Measurements from ENCODE around the gene USP47.

The USP47 gene

DNA sequence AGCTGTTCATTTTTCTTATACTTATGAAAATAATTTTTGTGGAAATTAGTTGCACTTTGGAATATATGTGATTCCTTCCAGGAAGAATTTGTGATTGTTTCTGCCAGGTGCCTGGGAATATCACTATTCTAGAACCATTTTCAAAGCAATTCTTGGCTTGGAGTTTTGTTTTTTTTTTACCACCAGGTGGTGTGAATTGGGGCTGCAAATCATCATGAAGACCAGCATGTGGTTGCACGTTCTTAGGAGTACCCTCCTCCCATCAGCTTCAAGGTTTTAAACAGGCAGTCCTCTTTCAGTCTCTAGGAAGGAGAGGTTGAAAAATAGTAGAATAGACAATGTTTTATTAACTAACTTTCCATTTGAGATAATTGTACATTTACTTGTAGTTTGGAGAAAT, 25.9 kb downstream of the USP47 start:
- TF ChIP-seq, protein P1, sequence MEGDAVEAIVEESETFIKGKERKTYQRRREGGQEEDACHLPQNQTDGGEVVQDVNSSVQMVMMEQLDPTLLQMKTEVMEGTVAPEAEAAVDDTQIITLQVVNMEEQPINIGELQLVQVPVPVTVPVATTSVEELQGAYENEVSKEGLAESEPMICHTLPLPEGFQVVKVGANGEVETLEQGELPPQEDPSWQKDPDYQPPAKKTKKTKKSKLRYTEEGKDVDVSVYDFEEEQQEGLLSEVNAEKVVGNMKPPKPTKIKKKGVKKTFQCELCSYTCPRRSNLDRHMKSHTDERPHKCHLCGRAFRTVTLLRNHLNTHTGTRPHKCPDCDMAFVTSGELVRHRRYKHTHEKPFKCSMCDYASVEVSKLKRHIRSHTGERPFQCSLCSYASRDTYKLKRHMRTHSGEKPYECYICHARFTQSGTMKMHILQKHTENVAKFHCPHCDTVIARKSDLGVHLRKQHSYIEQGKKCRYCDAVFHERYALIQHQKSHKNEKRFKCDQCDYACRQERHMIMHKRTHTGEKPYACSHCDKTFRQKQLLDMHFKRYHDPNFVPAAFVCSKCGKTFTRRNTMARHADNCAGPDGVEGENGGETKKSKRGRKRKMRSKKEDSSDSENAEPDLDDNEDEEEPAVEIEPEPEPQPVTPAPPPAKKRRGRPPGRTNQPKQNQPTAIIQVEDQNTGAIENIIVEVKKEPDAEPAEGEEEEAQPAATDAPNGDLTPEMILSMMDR (IDR thresholded peaks at IDR 0.05; ENCODE audit: low read depth, low read length) = no peak
- H3K4me3 ChIP-seq (ENCODE audit: low read depth, low read length) = no peak overlapping the region

DNA sequence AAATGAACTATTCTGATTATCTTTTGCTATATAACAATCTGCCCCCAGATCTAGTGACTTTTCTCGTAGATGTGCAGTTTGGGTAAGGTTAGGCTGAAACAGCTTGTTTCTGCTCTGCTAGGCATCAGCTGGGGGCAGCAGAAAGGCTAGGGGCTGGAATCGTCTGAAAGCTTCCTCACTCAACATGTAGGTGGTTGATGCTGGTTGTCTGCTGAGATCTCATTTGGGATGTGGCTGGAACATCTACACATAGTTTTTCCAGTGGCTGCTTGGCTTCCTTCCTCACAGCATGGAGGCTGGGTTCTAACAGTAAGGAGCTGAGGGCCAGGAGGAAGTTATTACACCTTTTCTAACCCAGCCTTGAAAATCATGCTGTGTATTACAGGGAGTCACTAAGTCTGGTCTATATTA, 30.2 kb downstream of the USP47 start:
- TF ChIP-seq, protein P1 (IDR thresholded peaks at IDR 0.05; ENCODE audit: low read depth, low read length) = no peak
- no peak overlapping the region for H3K4me3 ChIP-seq (ENCODE audit: low read depth, low read length)

DNA sequence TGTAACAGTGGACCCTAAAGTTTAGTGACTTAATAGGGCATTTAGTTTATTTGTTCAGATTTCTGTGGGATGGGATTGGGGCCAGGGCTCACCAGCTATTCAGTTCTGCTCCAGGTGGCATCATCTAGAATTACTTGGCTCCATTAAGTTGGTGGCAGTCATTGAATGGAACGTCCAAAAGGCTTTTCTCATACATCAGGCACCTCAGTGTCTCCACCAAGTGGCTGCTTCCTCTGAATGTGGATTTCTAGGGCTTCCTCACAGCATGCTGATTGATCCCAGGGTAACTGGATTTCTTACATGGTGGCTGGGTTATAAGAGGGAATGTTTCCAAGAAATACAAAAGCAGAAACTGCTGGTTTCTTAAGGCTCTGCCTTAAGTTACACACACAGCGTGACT, 34.7 kb downstream of the USP47 start:
- no peak overlapping the region for H3K4me3 ChIP-seq (ENCODE audit: low read depth, low read length)
- TF ChIP-seq, protein P1 (IDR thresholded peaks at IDR 0.05; ENCODE audit: low read depth, low read length) = no peak

DNA sequence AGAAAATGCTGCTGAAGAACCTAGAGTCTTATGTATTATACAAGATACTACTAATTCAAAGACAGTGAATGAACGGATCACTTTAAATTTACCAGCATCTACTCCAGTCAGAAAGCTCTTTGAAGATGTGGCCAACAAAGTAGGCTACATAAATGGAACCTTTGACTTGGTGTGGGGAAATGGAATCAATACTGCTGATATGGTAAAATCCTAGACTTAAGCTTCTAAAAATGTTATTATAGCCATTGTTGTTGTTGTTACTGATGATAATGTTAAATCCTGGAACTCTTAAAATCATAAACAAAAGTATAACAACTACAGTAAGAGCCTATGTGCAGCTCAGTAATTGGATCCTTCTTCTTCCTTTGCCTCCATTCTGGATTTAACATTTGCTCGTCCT, 38.4 kb downstream of the USP47 start:
- TF ChIP-seq, protein P1 (IDR thresholded peaks at IDR 0.05; ENCODE audit: low read depth, low read length) = no peak
- no peak overlapping the region for H3K4me3 ChIP-seq (ENCODE audit: low read depth, low read length)

DNA sequence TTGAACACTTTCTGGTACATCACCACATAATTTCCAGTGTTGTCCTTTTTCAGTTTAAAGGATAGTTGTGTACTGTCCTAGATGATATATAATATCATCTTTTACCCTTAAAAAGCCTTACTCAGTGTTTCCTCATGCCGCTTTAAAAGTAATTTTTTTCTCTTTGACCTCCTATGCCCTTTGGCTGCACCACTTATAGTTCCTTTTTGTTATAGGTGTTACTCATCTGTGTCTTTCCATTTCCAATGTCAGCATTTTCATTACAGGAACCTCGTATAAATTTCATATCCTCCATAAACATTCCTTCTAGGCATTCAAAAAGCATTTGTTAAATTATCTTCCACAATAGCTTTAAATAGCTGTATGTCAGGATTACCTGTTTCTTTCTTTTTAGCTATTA, 40.8 kb downstream of the USP47 start:
- H3K4me3 ChIP-seq (ENCODE audit: low read depth, low read length) = no peak overlapping the region
- TF ChIP-seq, protein P1 (IDR thresholded peaks at IDR 0.05; ENCODE audit: low read depth, low read length) = no peak

DNA sequence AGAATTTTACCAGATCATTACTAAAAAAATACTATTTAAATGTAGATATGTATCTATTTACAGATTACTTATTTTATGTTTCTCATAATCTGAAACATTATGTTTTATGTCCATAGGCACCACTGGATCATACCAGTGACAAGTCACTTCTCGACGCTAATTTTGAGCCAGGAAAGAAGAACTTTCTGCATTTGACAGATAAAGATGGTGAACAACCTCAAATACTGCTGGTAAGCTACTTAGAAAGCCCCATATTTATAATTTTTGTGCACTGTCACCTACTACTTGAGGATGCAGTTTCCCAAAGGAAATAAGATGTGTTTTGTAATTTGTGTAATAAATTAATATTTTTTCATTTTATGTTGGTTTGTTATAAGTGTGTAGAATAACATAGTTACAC, 42.6 kb downstream of the USP47 start:
- TF ChIP-seq, protein P1 (IDR thresholded peaks at IDR 0.05; ENCODE audit: low read depth, low read length) = no peak
- no peak overlapping the region for H3K4me3 ChIP-seq (ENCODE audit: low read depth, low read length)

DNA sequence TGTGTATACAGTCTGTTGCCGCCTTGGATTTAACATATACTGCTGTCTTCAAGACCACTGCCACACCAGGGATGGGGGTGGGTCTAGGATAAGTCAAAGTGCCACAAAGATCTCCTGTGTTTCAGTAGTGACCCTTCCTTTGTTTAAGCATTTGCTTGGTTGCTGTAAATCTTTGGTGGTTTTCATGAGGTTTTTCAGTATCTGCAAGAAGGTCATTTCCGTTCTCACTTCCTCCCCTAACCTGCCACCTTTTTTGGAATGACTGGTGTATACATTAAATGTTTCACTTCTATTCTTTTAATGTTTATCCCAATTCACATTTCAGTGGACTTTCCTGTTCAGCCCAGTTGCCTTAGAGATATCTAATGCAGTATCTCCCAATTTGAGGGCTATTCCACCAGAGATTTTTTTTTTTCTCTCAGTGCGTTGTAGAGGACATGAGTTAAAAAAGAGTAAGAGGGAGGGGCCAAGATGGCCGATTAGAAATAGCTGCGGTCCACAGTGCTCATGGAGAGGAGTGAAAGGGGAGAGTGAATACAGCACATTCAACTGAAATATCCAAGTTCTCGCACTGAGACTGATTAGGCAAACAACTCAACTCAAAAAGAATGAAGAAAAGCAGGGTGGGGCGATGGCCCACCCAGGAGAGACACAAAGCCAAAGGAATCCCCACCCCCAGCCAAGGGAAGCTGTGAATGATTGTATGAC, 43.2 kb downstream of the USP47 start:
- H3K4me3 ChIP-seq (ENCODE audit: low read depth, low read length) = no peak overlapping the region
- TF ChIP-seq, protein P1 (IDR thresholded peaks at IDR 0.05; ENCODE audit: low read depth, low read length) = no peak

Measured in WI38 (cell line).